Spinal cord (tissue), 10 donors: ENCODE measurements around the gene KTN1. TPM values are rescaled to one million over a fixed set of nuclear protein-coding genes. Genes with fewer than 3 reads are reported as not detected.

Source experiments
- DNase-seq, 6 donors: peaks; one replicate each; pipeline versions ENCODE4 v3.0.0 to v3.0.0-alpha.2; 2013 to 2015; ENCODE audit warnings: low spot score in 6 of 6, low read depth in 4 of 6
- H3K27ac ChIP-seq: one replicate; pipeline ENCODE4 v1.5.1; 2013; ENCODE audit warnings: low read depth, low read length, control low read depth
- H3K27me3 ChIP-seq: one replicate; pipeline ENCODE4 v1.6.1; 2013; ENCODE audit warnings: low read length; ENCODE audit not compliant: control insufficient read depth, insufficient read depth
- H3K36me3 ChIP-seq: one replicate; pipeline ENCODE4 v1.6.1; 2013; ENCODE audit warnings: low read length; ENCODE audit not compliant: control insufficient read depth, insufficient read depth
- H3K4me1 ChIP-seq: one replicate; pipeline ENCODE4 v1.6.1; 2013; ENCODE audit warnings: low read length; ENCODE audit not compliant: control insufficient read depth, insufficient read depth
- H3K4me3 ChIP-seq: one replicate; pipeline ENCODE4 v1.5.1; 2013; ENCODE audit warnings: low read depth, low read length, control low read depth
- H3K9me3 ChIP-seq: one replicate; pipeline ENCODE4 v1.6.1; 2013; ENCODE audit warnings: low read length; ENCODE audit not compliant: control insufficient read depth, insufficient read depth
- WGBS: methylation state at CpG from one replicate; pipeline ENCODE4 v1.1.5; 2013; ENCODE audit warnings: missing lambda C conversion rate; ENCODE audit not compliant: insufficient coverage; 5-methylcytosine and 5-hydroxymethylcytosine counted together
- polyA plus RNA-seq, 2 donors: library from polyadenylated mRNA; unstranded; fragments of 120-200 nt; gene quantifications; one replicate each; pipeline ENCODE4 v1.2.1, GENCODE V29; 2013; ENCODE audit not compliant: insufficient read length in 2 of 2
- total RNA-seq, 2 donors: library from RNA; depleted of rRNA in 1 of 2; stranded (reverse); fragments of 120-200 nt in 1 of 2; fragments of >200 nt in 1 of 2; gene quantifications; one replicate each; pipeline versions ENCODE4 v1.2.3 to v1.2.4, GENCODE V29; 2013 to 2014
- donor health status: healthy.

Gene KTN1
- total and polyA plus RNA-seq, 4 donors = 164 to 229 (median 191) TPM

DNA sequence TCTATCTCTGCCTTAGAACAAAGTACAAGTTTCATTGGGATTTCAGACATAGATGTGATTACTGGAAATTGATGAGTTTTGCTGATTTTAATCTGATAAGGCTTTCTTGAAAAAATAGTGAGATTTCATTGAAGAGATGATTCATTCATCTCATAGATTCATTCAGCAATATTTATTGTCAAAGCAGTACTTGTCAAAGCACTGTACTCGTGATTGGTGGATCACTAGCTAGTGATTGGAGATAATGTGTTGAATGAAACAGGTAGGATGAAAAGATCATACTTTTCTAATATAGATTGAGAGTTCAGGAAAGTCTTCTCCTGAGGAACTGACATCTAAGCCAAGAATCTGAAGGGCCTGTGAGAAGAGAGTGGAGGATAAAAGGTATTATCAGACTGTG, 71.0 kb downstream of the KTN1 start:
- no peaks in the 10 kb centered on the region for H3K4me1 ChIP-seq
- no peak overlapping the region for H3K27ac ChIP-seq
- peaks cover 8% of the 10 kb centered on the region for H3K36me3 ChIP-seq
- H3K9me3 ChIP-seq = no peaks in the 10 kb centered on the region
- WGBS = no CpG with 5 or more reads among the region's 1 CpG
- no peak overlapping the region for H3K4me3 ChIP-seq
- no peaks in the 10 kb centered on the region for H3K27me3 ChIP-seq
- DNase-seq = no peak

DNA sequence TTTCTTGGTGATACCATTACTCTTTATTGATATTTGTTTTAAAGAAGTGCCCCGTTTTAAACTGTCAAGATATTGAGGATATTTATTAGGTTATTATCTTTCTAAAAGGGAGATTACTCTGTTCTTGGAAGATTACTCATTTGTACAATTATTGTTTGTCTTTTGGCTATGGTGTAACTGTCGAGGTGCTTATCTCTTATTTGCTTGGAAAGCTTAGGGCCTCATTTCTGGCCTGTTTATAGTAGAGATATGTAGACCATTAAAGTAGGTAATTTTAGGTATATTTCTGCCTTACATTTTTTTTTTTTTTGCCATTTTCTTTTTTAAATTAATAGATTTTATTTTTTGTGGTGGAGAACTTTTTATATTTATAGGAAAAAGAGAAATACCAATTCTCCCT, 74.2 kb downstream of the KTN1 start:
- Histone ChIP-seq H3K36me3 (peaks cover 8% of the 10 kb centered on the region), H3K4me3 (no peak overlapping the region), H3K27ac (no peak overlapping the region), H3K27me3 (no peaks in the 10 kb centered on the region), H3K4me1 (no peaks in the 10 kb centered on the region), H3K9me3 (no peaks in the 10 kb centered on the region)
- no CpG with 5 or more reads among the region's 2 CpGs for WGBS
- DNase-seq = no peak

DNA sequence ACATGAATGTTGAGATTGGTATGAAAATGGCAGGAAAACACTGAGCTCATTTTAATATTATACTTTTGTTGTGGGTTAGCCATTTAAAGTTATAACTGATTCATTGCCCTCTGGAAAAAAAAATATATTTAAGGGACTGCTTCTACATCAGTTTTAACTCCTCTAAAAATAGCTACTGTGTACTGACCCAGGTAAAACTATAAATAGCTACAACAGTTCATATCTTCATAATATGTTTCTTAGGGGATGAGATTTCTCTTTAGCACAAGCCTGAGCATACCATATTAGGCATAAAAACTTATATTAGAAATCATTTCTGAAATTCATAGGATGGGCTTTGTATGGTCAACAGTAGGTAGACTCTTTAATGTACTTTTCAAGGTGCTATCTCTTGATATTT, 81.0 kb downstream of the KTN1 start:
- Histone ChIP-seq H3K27ac (no peak overlapping the region), H3K4me1 (no peaks in the 10 kb centered on the region), H3K27me3 (no peaks in the 10 kb centered on the region), H3K36me3 (peaks cover 7% of the 10 kb centered on the region), H3K9me3 (no peaks in the 10 kb centered on the region), H3K4me3 (no peak overlapping the region)
- no peak for DNase-seq

DNA sequence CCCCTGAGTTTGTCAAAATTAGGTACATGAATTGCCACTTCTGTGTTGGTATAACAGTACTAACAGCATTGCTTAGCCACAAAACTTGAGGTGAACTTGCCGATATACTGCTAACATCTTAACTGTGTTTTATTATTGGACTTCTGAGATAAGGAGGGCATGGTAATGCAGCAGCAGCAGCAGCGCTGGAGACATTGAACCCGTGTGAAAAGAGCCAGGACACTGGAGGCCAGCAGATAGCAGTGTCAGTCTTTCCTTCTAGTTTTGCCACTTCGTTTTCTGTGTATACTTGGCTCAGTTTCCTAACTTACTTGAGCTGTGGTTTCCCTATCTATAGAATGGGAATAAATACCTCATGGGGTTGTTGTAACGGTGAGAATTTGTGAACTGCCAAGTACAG, 82.7 kb downstream of the KTN1 start:
- Histone ChIP-seq H3K27ac (no peak overlapping the region), H3K27me3 (no peaks in the 10 kb centered on the region), H3K4me1 (no peaks in the 10 kb centered on the region), H3K9me3 (no peaks in the 10 kb centered on the region), H3K36me3 (peaks cover 4% of the 10 kb centered on the region), H3K4me3 (no peak overlapping the region)
- WGBS = 94% methylated on average over 4 of the region's 5 CpGs
- no peak for DNase-seq

DNA sequence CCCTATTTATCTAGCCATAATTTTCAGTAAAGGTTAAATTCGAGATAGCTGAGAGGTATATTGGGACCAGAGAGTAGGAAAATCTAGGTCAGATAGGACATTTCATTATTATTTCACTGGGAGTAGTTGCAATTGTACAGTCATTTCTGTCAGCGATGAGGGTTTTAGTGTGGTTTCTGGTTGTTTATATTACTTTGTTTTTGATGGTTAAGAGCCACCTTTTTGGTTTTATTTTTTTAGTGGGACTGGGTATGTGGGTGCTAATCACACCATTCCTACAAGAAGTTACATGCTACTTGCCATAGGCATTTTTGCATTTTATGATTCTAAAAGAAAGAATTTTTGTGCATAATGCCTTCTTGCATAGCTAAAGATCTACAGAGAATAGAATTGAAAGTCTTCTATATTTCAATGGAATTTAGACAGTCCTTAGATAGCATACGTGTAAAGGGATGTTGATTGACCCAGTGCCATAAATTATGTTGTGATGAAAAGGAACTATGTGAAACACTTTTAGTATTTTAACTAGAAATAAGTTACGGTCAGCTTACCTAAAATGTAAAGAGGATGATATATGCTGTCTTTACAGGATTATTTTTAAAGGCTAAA, 85.2 kb downstream of the KTN1 start:
- H3K27me3 ChIP-seq = no peaks in the 10 kb centered on the region
- H3K27ac ChIP-seq = no peak overlapping the region
- H3K4me3 ChIP-seq = no peak overlapping the region
- DNase-seq = no peak
- no CpG with 5 or more reads among the region's 4 CpGs for WGBS
- H3K4me1 ChIP-seq = no peaks in the 10 kb centered on the region
- H3K36me3 ChIP-seq = peaks cover 4% of the 10 kb centered on the region
- H3K9me3 ChIP-seq = no peaks in the 10 kb centered on the region

DNA sequence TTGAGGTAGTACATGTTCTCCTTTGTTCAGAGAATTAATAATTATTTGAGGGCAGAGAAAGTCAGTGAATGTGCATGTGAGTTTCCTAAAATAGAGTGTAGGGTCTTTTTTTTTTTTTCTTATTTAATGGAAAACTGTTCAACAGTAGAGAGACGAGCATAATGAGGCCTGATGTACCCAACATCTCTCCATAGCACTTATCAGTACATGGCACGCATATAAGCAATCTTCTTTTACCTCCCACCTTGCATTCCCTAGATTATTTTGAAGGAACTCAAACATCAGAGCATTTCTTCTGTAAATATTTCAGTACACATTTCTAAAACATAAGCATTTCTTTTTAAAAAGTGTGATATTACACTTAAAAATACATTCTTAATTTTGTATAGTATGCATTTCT, 87.8 kb downstream of the KTN1 start:
- H3K27me3 ChIP-seq = no peaks in the 10 kb centered on the region
- H3K27ac ChIP-seq = no peak overlapping the region
- peaks cover 2% of the 10 kb centered on the region for H3K36me3 ChIP-seq
- H3K9me3 ChIP-seq = no peaks in the 10 kb centered on the region
- H3K4me3 ChIP-seq = no peak overlapping the region
- no peaks in the 10 kb centered on the region for H3K4me1 ChIP-seq
- no CpG with 5 or more reads among the region's 2 CpGs for WGBS
- no peak for DNase-seq

DNA sequence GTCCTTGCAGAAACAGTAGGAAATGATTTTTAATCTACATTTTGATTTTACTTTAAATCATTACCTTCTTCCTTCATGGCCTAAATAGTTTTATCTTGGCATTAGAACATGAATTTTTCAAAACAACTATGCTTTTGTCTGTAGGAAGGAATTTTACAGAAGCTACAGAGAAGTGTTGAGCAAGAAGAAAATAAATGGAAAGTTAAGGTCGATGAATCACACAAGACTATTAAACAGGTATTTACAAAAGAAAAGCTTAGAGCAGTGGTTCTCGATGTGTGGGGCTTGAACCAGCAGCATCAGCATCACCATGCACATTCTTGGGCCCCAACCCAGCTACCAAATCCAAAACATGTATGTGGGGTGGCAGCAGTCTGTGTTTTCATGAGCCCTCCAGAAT, 91.6 kb downstream of the KTN1 start:
- no CpG with 5 or more reads among the region's 2 CpGs for WGBS

DNA sequence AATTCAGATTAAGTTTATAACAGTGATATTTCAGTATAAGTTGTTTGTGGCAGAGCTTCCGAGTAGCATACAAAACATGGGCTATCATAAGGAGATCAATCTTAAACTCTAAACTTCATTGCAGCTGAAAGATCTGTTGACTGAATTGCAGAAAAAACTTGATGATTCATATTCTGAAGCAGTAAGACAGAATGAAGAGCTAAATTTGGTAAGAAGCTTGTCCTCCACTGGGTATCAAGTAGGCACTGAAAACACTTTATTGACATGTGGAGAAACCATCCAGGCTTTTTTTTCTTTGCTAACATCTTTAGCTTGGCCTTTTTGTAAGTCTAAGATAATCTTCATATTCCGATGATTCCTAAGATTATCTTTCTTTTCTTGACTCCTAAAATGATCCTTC, 93.0 kb downstream of the KTN1 start:
- H3K4me3 ChIP-seq = no peak overlapping the region
- no peak overlapping the region for H3K27ac ChIP-seq
- no peaks in the 10 kb centered on the region for H3K9me3 ChIP-seq
- no peaks in the 10 kb centered on the region for H3K27me3 ChIP-seq
- WGBS = no CpG with 5 or more reads among the region's 2 CpGs
- H3K36me3 ChIP-seq = peaks cover 5% of the 10 kb centered on the region
- no peak for DNase-seq
- no peaks in the 10 kb centered on the region for H3K4me1 ChIP-seq

More for the DNA sequence above, 91.6 kb downstream of the KTN1 start:
- DNase-seq = no peak
- Histone ChIP-seq H3K27ac (no peak overlapping the region), H3K36me3 (peaks cover 2% of the 10 kb centered on the region), H3K4me3 (no peak overlapping the region), H3K27me3 (no peaks in the 10 kb centered on the region), H3K4me1 (no peaks in the 10 kb centered on the region), H3K9me3 (no peaks in the 10 kb centered on the region)

DNA sequence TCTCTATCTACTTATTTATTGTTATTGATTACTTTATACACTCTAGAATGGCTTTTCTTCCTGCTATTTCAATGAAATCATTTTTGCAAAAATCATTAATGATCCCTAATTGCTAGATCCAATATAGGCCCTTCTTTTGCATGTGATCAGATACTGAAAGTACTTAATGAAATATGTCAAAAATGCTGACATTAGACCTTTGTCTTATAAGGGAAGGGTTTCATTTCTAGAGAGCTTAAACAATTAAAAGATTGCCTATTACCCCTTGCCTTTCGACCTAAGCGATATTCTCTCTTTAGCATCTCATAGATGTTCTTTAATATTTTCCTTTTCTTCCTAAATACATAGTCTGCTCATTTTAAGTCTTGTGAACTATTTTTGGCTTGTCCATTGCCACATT, 101.1 kb downstream of the KTN1 start:
- no peak for DNase-seq
- Histone ChIP-seq H3K4me1 (no peaks in the 10 kb centered on the region), H3K9me3 (no peaks in the 10 kb centered on the region), H3K4me3 (no peak overlapping the region), H3K36me3 (peaks cover 11% of the 10 kb centered on the region), H3K27ac (no peak overlapping the region), H3K27me3 (no peaks in the 10 kb centered on the region)
- no CpG with 5 or more reads among the region's 2 CpGs for WGBS

DNA sequence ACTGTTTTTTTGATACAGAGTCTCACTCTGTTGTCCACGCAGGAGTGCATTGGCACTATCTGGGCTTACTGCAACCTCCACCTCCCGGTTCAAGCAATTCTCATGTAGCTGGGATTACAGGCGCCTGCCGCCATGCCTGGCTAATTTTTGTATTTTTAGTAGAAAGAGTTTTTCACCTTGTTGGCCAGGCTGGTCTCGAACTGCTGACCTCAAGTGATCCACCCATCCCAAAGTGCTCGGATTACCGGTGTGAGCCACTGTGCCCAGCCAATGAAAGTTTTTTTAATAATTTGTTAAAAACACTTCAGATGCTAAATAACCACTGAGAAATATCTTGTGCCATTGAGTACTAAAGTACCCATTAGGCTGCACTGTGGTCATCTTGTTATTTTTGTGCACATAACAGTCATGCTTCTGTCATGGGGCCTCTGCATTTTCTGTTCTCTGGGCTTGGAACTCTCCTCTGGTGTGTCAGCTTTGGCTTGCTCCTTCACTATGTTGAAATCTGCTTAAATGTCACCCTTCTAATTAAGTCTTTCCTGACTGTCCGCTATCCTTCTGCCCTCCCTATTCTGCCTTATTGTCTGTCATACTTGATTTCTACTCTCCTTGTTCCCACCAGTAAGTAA, 105.1 kb downstream of the KTN1 start:
- Histone ChIP-seq H3K27me3 (no peaks in the 10 kb centered on the region), H3K4me1 (no peaks in the 10 kb centered on the region), H3K27ac (no peak overlapping the region), H3K36me3 (peaks cover 5% of the 10 kb centered on the region), H3K4me3 (no peak overlapping the region), H3K9me3 (no peaks in the 10 kb centered on the region)
- WGBS = 100% methylated on average over 2 of the region's 8 CpGs
- DNase-seq = no peak
